NCI-H2171 (cell line): ENCODE data around the gene SLC26A4.
"Not testable (repeated sequence)": the region's sequence is repeated elsewhere in the genome, so short reads cannot be mapped to it uniquely, and the experiment has no call there.

Experiments
- DNase-seq: peaks from one replicate; lab custom pipeline; 2025; lab: John Stamatoyannopoulos, UW

SLC26A4 gene

DNA sequence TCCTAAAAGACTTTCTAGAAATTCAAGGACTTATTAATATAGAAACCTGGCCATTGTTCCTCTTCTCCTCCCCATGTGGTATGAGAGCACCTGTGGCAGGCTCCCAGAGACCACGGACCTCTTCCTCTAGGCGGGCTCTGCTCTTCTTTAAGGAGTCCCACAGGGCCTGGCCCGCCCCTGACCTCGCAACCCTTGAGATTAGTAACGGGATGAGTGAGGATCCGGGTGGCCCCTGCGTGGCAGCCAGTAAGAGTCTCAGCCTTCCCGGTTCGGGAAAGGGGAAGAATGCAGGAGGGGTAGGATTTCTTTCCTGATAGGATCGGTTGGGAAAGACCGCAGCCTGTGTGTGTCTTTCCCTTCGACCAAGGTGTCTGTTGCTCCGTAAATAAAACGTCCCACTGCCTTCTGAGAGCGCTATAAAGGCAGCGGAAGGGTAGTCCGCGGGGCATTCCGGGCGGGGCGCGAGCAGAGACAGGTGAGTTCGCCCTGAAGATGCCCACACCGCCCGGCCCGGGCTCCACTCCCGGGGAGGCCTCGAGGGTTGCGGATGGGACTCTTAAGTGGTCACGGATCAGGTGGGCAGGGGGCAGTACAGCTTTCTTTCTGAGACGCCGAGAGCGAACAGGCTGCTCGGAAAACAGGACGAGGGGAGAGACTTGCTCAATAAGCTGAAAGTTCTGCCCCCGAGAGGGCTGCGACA lies at the start of gene SLC26A4:
Gene SLC26A4, plus strand, starts transcription at position 448 of the 700 bp plus-strand sequence. CDS start 814 bp downstream, outside the sequence.
- DNase-seq = no peak

DNA sequence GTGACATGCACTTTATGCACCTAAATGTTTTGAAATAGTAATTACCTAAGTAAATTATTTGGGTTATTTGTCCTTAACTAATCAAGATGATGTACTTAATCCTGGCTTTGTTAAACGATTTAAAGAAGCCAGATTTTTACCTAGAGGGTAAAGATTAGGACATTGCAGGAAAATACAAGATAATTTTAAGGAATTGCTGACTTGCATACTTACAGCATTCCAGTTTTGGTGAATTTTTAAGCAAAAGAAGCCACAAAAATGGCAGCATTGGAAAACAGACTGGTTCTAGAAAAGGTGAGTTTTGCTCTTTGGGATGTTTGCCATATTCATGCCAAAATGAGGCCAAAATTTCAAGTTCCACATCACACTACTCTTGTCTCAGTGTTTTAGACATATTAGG lies 47.2 kb upstream of the SLC26A4 start:
- DNase-seq = no peak

- DNase-seq = no peak
Observed at GRCh38 chr7:107613948-107614347, 46.7 kb upstream of the SLC26A4 start.

GRCh38 chr7:107614425-107614824 lies 46.2 kb upstream of the SLC26A4 start:
- no peak for DNase-seq

- DNase-seq = no peak
Observed at GRCh38 chr7:107615910-107616680, 44.5 kb upstream of the SLC26A4 start.

DNA sequence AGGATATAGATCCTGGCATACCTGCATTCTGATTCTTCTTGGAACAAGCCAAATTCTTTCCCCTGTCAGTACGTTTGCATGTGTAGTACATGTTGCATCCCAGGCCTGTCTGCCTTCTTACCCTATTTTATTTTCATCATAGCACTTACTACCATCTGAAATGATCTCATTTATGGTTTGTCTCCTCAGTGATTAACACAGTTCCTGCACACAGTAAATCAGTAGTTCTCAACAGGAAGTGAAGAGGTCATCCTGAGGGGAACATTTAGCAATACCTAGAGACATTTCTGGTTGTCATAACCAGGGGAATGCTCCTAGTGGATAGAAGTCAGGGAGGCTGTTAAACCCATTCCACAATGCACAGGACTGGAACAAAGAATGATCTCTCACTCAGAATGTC lies 38.2 kb upstream of the SLC26A4 start:
- DNase-seq = no peak

- no peak for DNase-seq
Observed at GRCh38 chr7:107622894-107623293, 37.7 kb upstream of the SLC26A4 start.

GRCh38 chr7:107627002-107627401 lies 33.6 kb upstream of the SLC26A4 start:
- no peak for DNase-seq

DNA sequence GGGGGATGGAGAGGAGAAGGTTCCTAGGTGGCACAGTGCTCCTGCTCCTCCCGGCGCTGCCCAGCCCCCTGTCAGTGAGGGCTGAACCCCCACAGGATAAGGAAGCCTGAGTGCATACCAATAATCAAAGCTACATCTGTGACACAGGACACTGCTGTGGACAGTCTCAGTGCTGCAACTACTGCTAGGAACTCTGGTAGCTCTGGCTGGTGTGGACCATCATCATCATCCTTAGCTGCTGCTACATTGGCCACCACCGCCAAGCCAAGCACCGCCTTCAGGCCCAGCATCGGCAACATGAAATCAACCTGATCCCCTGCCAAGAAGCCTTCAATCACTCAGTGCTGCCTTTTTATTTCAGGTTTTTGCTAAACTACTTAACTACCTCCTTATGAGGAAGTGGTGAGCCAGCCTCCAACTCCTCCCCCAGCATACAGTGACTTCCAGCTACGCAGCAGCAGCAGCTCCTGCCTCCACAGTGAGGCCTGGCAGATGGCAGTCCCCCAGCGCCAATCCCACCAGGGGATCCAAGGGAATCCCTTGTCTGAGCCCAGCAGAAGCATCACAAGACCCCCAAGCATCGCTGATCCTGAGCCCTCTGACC lies 32.1 kb upstream of the SLC26A4 start:
- no peak for DNase-seq

DNA sequence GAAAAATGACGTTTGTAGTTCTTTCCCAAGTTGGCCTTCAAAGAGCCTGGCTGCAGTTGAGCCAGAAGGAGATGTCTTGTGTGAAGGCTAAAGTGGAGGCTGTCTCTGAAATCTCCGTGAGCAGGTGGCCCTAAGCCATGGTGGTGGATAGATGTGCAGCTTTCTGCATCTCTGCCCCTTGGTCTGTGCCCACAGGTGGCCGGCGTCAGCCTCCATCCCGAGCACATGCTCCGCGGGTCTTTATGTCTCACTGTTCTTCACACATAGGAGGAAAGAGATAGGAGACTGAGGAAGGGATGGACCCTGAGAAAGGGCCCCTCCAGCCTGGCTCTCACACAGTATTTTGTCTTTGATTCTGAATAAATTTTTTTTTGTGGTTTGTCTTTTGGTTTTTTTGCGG lies 30.3 kb upstream of the SLC26A4 start:
- no peak for DNase-seq

- DNase-seq = no peak
Observed at GRCh38 chr7:107631588-107632491, 28.8 kb upstream of the SLC26A4 start.

- DNase-seq = no peak
Observed at GRCh38 chr7:107632492-107632865, 28.1 kb upstream of the SLC26A4 start.

GRCh38 chr7:107638594-107638993 lies 22.0 kb upstream of the SLC26A4 start:
- DNase-seq = no peak

GRCh38 chr7:107639070-107639469 lies 21.6 kb upstream of the SLC26A4 start:
- not testable (repeated sequence) for DNase-seq

DNA sequence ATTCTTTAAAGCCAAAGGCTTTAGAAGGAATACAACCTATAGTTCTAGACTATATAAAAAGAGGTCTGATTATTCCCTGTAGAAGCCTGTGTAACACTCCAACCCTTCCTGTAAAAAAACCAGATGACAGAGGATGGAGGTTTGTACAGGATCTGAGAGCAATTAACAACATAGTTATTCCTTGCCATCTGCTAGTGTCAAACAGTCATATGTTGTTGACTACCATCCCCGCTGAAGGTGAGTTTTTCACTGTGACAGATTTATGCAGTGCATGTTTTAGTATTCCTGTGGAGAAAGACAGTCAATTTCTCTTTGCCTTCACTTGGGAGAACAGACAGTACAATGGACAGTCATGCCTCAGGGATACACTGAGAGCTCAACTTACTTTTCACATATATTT lies 19.0 kb upstream of the SLC26A4 start:
- DNase-seq = peak; percentile 75

DNA sequence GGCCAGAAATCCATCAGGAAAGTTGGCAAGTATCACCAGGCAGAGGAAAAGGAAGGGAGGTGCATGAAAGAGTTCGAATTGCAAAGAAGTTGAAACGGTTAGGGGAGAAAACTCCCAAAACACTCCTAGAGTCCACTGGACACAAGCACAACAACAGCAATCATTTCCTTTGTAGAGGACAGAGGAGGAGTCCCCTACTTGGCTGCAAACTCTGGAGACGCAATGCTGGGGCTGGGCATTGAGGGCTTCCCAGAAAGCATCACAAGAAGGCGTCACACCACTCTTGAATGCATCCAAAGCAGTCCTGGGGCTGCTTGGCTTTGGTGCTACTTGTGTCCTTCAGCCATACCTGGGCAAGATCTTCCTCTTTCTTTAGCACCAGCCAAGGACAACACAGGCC lies 18.1 kb upstream of the SLC26A4 start:
- DNase-seq = no peak

- DNase-seq = no peak
Observed at GRCh38 chr7:107643407-107643806, 17.2 kb upstream of the SLC26A4 start.

- DNase-seq = no peak
Observed at GRCh38 chr7:107643938-107644308, 16.7 kb upstream of the SLC26A4 start.

GRCh38 chr7:107644309-107644974 lies 16.2 kb upstream of the SLC26A4 start:
- DNase-seq = no peak

- no peak for DNase-seq
Observed at GRCh38 chr7:107652642-107653041, 8.0 kb upstream of the SLC26A4 start.

DNA sequence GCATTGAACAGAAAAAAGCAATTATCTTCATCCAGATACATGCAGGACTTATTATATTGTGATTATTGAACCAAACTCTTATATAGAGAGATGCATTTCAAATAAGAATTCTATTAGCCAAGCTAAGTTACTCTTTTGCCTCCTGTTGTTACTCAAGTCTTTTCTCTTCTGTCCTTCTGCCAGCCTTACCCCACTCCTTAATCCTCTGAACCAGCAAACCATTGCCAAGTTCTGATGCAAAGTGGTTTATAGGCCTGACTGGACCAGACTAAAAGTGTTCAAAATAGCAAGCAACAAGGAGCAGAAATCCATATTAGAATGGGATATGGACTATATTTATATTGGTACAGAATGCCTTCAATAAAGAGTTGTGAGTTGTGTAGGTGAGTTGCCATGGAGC lies 2.2 kb upstream of the SLC26A4 start:
- DNase-seq = no peak

GRCh38 chr7:107659666-107660065 lies 962 bp upstream of the SLC26A4 start:
- DNase-seq = no peak
